Activated CD4-positive, alpha-beta memory T cell treated with anti-CD3 and anti-CD28 coated beads, Interleukin-2, amount 10 ng/mL, durations not matched to agents 7 days and 5 days (primary cell): Measurements from ENCODE around the gene DIAPH1. TPM values are rescaled to one million over a fixed set of nuclear protein-coding genes. Genes with fewer than 3 reads are reported as not detected.

Source experiments
- CTCF ChIA-PET: fragments of 350-600 bp; sonication (Branson Sonifier 250); formaldehyde crosslinking; loops from one replicate; lab custom pipeline; 2021; ENCODE audit warnings: antibody characterized with exemption, inconsistent platforms; lab: Charles Lee
- POLR2A ChIA-PET: fragments of 350-600 bp; sonication (Branson Sonifier 250); formaldehyde crosslinking; loops from one replicate; lab custom pipeline; 2021; ENCODE audit warnings: antibody characterized with exemption; lab: Charles Lee
- DNase-seq: peaks from one replicate; pipeline ENCODE4 v3.0.0-alpha.2; 2020
- H3K27ac Mint-ChIP-seq: one replicate; pipeline ENCODE4 v1.8.0; 2021; ENCODE audit warnings: mild to moderate bottlenecking, mixed read lengths
- H3K27me3 Mint-ChIP-seq: one replicate; pipeline ENCODE4 v1.8.0; 2021; ENCODE audit warnings: mixed read lengths
- H3K36me3 Mint-ChIP-seq: one replicate; pipeline ENCODE4 v1.8.0; 2021; ENCODE audit warnings: low read depth, mixed read lengths
- H3K4me1 Mint-ChIP-seq: one replicate; pipeline ENCODE4 v1.8.0; 2021; ENCODE audit warnings: mixed read lengths
- H3K4me3 Mint-ChIP-seq: one replicate; pipeline ENCODE4 v1.8.0; 2021; ENCODE audit warnings: mild to moderate bottlenecking, mixed read lengths
- H3K9me3 Mint-ChIP-seq: one replicate; pipeline ENCODE4 v1.8.0; 2021; ENCODE audit warnings: mixed read lengths
- total RNA-seq, 2 experiments: library from RNA; stranded (reverse); gene quantifications; one replicate each; pipeline ENCODE4 v1.2.3, GENCODE V29; 2021

DIAPH1 gene
- total RNA-seq, 2 experiments from 2014 or later, result 317 to 323 TPM

GRCh38 chr5:141492168-141492885 is 126.5 kb downstream of the DIAPH1 start:
- Mint-ChIP-seq H3K4me1 (peaks cover 8% of the 10 kb centered on the region), H3K9me3 (no peaks in the 10 kb centered on the region), H3K4me3 (no peak overlapping the region), H3K36me3 (no peaks in the 10 kb centered on the region), H3K27me3 (peaks cover 78% of the 10 kb centered on the region), H3K27ac (no peak overlapping the region)
- no peak for DNase-seq
- ChIA-PET POLR2A (interaction anchor here (1.7 kb wide), 1 partner anchor 172 kb away, joined by 4 read pairs; no protein-coding TSS in a partner anchor), CTCF (interaction anchor here (0.6 to 2.0 kb wide), 5 partner anchors 20 to 75 kb away, joined by 3 to 11 read pairs (median 3); no protein-coding TSS in a partner anchor)

DNA sequence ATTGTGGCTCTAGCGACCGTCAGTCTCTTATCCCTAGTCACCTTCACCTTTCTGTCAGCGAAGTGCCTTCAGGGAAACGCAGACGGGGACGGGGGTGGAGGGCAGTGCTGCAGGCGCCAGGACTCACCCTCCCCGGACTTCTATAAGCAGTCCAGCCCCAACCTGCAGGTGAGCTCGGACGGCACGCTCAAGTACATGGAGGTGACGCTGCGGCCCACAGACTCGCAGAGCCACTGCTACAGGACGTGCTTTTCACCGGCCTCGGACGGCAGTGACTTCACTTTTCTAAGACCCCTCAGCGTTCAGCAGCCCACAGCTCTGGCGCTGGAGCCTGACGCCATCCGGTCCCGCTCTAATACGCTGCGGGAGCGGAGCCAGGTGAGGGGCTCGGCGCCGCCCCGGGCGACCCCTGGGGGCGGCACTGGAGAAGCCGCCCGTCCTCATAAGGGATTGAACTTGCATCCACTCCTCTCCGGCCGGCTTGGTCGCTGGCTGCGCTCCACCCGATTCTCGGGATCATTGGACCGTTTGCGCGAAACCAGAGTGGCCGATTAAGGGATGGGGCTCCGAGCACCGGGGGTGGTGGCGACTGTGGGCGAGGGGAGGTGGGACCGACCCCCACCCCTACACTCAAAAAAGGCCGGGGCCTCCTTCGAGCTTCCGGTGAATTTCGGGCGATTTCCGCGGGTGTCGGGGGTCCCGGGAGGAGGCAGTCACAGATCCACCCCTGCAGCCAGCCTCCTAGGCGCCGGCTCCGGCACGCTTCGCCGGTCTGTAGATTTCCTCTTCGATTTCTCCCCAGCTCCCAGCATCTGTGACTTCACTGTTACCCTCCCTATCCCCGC is 127.3 kb downstream of the DIAPH1 start:
- no peak overlapping the region for H3K4me3 Mint-ChIP-seq
- POLR2A ChIA-PET, result no interaction called here
- H3K9me3 Mint-ChIP-seq, result no peaks in the 10 kb centered on the region
- peaks cover 82% of the 10 kb centered on the region for H3K27me3 Mint-ChIP-seq
- CTCF ChIA-PET, result interaction anchor here (1.0 kb wide), 1 partner anchor 21 kb away, joined by 4 read pairs; no protein-coding TSS in a partner anchor
- H3K36me3 Mint-ChIP-seq, result no peaks in the 10 kb centered on the region
- H3K4me1 Mint-ChIP-seq, result peaks cover 8% of the 10 kb centered on the region
- no peak for DNase-seq
- no peak overlapping the region for H3K27ac Mint-ChIP-seq

DNA sequence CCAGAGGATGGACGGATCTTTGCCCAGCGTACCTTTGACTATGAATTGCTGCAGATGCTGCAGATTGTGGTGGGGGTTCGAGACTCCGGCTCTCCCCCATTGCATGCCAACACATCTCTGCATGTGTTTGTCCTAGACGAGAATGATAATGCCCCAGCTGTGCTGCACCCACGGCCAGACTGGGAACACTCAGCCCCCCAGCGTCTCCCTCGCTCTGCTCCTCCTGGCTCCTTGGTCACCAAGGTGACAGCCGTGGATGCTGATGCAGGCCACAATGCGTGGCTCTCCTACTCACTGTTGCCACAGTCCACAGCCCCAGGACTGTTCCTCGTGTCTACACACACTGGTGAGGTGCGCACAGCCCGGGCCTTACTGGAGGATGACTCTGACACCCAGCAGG is 128.0 kb downstream of the DIAPH1 start:
- H3K27me3 Mint-ChIP-seq, result peaks cover 83% of the 10 kb centered on the region
- ChIA-PET CTCF (no interaction called here), POLR2A (no interaction called here)
- no peaks in the 10 kb centered on the region for H3K9me3 Mint-ChIP-seq
- no peak overlapping the region for H3K4me3 Mint-ChIP-seq
- H3K27ac Mint-ChIP-seq, result no peak overlapping the region
- no peaks in the 10 kb centered on the region for H3K36me3 Mint-ChIP-seq
- peaks cover 8% of the 10 kb centered on the region for H3K4me1 Mint-ChIP-seq
- DNase-seq, result no peak

GRCh38 chr5:141490271-141490670 is 128.5 kb downstream of the DIAPH1 start:
- H3K9me3 Mint-ChIP-seq, result no peaks in the 10 kb centered on the region
- no peak overlapping the region for H3K27ac Mint-ChIP-seq
- ChIA-PET POLR2A (no interaction called here), CTCF (no interaction called here)
- no peak overlapping the region for H3K4me3 Mint-ChIP-seq
- no peak for DNase-seq
- H3K36me3 Mint-ChIP-seq, result no peaks in the 10 kb centered on the region
- H3K27me3 Mint-ChIP-seq, result peaks cover 83% of the 10 kb centered on the region
- H3K4me1 Mint-ChIP-seq, result peaks cover 4% of the 10 kb centered on the region

DNA sequence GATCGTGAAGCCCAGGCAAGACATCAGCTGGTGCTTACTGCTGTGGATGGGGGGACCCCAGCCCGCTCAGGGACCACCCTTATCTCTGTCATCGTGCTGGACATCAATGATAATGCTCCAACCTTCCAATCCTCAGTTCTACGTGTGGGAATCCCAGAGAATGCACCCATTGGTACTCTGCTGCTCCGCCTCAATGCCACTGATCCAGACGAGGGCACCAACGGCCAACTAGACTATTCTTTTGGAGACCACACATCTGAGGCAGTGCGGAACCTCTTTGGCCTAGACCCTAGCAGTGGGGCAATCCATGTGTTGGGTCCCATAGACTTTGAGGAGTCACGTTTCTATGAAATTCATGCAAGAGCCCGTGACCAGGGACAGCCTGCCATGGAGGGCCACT is 129.0 kb downstream of the DIAPH1 start:
- DNase-seq, result no peak
- Mint-ChIP-seq H3K27me3 (peaks cover 84% of the 10 kb centered on the region), H3K4me3 (no peak overlapping the region), H3K4me1 (peaks cover 4% of the 10 kb centered on the region), H3K27ac (no peak overlapping the region), H3K9me3 (no peaks in the 10 kb centered on the region), H3K36me3 (no peaks in the 10 kb centered on the region)
- ChIA-PET CTCF (interaction anchor here (1.0 kb wide), 1 partner anchor 23 kb away, joined by 4 read pairs; no protein-coding TSS in a partner anchor), POLR2A (no interaction called here)

DNA sequence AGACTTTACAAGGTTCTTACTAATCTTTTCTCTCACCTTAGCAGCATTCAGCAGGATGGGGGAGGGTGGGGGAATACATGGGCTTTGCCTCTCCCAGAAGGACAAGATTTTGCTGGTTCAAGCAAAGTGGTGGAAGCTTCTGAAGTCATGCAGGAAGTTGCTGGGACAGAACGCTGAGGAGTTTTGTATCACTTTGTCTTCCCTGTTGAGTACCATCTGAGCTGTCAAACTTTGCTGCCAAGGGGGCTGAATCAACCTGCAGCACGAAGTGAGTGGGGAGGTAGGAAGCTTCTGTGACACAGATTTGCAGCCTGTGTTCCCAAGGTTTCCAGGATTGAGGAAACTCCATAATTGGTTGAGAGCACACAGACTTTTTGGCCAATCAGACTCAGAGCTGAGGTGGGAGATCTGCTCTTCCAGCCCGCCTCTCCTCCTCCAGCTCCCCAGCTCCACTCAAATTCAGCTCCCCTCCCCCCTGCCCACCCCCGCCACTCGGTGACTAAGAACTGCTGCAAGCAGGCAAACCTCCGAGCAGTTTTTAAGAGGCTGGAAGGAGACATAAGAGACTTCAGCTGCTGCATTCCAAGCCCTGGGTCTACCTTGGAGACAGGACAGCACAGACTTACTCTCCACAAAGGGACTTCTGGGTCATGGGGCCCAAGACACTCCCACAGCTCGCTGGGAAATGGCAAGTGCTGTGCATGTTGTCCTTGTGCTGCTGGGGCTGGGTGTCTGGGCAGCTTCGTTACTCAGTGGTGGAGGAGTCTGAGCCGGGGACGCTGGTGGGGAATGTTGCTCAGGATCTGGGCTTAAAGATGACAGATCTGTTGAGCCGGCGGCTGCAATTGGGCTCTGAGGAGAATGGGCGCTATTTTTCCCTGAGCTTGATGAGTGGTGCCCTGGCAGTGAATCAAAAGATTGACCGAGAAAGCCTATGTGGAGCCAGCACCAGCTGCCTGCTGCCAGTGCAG is 129.9 kb downstream of the DIAPH1 start, which contains the start of gene PCDHGC5:
PCDHGC5 (plus strand) TSS at position 491 of the 971 bp plus-strand sequence; CDS start at position 651, 160 bp downstream.
- peaks cover 4% of the 10 kb centered on the region for H3K4me1 Mint-ChIP-seq
- DNase-seq, result no peak
- H3K36me3 Mint-ChIP-seq, result no peaks in the 10 kb centered on the region
- no peak within 1 kb of the TSS for H3K4me3 Mint-ChIP-seq
- H3K27ac Mint-ChIP-seq, result no peak within 1 kb of the TSS
- H3K27me3 Mint-ChIP-seq, result peaks cover 84% of the 10 kb centered on the region
- CTCF ChIA-PET, result interaction anchor here (0.6 to 1.0 kb wide), 2 partner anchors 24 to 966 kb away, joined by 3 to 4 read pairs; no protein-coding TSS in a partner anchor
- POLR2A ChIA-PET, result no interaction called here
- H3K9me3 Mint-ChIP-seq, result no peaks in the 10 kb centered on the region

DNA sequence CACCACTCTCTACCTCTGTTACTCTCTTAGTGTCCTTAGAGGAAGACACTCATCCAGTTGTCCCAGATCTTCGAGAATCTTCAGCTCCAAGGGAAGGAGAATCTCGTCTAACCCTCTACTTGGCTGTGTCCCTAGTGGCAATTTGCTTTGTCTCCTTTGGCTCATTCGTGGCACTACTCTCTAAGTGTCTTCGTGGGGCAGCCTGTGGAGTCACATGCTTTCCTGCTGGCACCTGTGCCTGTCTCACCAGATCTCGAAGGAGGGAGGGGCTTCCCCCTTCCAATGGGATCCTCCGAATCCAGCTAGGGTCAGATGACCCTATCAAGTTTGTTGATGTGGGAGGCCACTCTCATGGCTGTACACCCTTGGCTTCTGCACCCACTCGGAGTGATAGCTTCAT is 131.7 kb downstream of the DIAPH1 start:
- POLR2A ChIA-PET, result no interaction called here
- H3K9me3 Mint-ChIP-seq, result no peaks in the 10 kb centered on the region
- no peak overlapping the region for H3K4me3 Mint-ChIP-seq
- no peaks in the 10 kb centered on the region for H3K36me3 Mint-ChIP-seq
- CTCF ChIA-PET, result interaction anchor here (1.0 kb wide), 1 partner anchor 74 kb away, joined by 3 read pairs; the partner anchor contains the start of gene PCDHGA10
- peaks cover 82% of the 10 kb centered on the region for H3K27me3 Mint-ChIP-seq
- peaks cover 2% of the 10 kb centered on the region for H3K4me1 Mint-ChIP-seq
- DNase-seq, result no peak
- H3K27ac Mint-ChIP-seq, result no peak overlapping the region

DNA sequence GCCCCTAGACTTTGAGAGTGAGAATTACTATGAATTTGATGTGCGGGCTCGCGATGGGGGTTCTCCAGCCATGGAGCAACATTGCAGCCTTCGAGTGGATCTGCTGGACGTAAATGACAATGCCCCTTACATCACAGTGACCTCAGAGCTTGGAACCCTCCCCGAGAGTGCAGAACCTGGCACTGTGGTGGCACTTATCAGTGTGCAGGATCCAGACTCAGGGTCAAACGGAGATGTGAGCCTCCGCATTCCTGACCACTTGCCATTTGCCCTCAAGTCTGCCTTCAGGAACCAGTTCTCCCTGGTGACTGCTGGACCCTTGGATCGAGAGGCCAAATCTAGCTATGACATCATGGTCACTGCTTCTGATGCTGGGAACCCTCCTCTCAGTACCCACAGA is 132.7 kb downstream of the DIAPH1 start:
- no peak overlapping the region for H3K4me3 Mint-ChIP-seq
- no peaks in the 10 kb centered on the region for H3K36me3 Mint-ChIP-seq
- POLR2A ChIA-PET, result no interaction called here
- no peak for DNase-seq
- H3K9me3 Mint-ChIP-seq, result no peaks in the 10 kb centered on the region
- H3K27ac Mint-ChIP-seq, result no peak overlapping the region
- peaks cover 78% of the 10 kb centered on the region for H3K27me3 Mint-ChIP-seq
- CTCF ChIA-PET, result no interaction called here
- no peaks in the 10 kb centered on the region for H3K4me1 Mint-ChIP-seq

GRCh38 chr5:141485321-141486055 is 133.3 kb downstream of the DIAPH1 start:
- CTCF ChIA-PET, result no interaction called here
- H3K4me3 Mint-ChIP-seq, result no peak overlapping the region

DNA sequence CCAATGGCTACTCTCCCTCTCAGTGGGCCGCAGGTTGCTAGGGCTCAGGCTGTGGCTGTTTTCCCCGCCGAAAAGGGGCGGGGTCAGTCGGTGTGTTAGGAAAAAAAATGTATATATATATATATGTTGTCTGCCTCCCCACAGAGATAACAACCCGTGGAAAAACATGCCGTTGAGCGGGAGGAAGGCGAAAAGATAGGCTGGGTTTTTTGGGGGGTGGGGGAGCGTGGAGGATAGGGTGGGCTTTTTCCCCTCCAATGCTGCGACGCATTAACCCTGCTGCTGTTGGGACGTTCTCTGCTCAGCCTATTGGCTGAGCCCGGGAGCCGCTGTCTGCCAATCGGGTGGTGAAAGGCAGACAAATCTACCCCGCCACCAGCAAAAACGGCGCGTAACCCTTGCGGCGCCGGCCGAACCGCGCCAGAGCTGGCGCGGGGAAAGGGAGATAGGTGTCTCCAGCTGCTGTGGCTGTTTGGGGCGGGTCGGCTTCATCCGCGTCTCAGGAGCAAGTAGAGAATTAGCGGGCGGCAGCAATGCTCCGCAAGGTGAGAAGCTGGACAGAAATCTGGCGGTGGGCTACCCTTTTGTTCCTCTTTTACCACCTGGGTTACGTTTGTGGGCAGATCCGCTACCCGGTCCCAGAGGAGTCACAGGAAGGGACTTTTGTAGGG is 134.0 kb downstream of the DIAPH1 start, which contains the start of gene PCDHGC4:
PCDHGC4 (plus strand) TSS at position 390 of the 671 bp plus-strand sequence; CDS start at position 534, 144 bp downstream.
- no peaks in the 10 kb centered on the region for H3K9me3 Mint-ChIP-seq
- POLR2A ChIA-PET, result interaction anchor here (1.0 kb wide), 1 partner anchor 26 kb away, joined by 3 read pairs; no protein-coding TSS in a partner anchor
- no peak within 1 kb of the TSS for H3K27ac Mint-ChIP-seq
- H3K4me3 Mint-ChIP-seq, result no peak within 1 kb of the TSS
- no peak for DNase-seq
- CTCF ChIA-PET, result interaction anchor here (0.7 to 1.4 kb wide), 3 partner anchors 28 to 115 kb away, joined by 3 to 6 read pairs (median 3); partner anchors contain the start of genes PCDHGA12 and PCDHGB3
- H3K36me3 Mint-ChIP-seq, result no peaks in the 10 kb centered on the region
- H3K4me1 Mint-ChIP-seq, result no peaks in the 10 kb centered on the region
- H3K27me3 Mint-ChIP-seq, result peaks cover 76% of the 10 kb centered on the region

More at GRCh38 chr5:141485321-141486055, 133.3 kb downstream of the DIAPH1 start:
- no peaks in the 10 kb centered on the region for H3K9me3 Mint-ChIP-seq
- DNase-seq, result no peak
- peaks cover 78% of the 10 kb centered on the region for H3K27me3 Mint-ChIP-seq
- H3K36me3 Mint-ChIP-seq, result no peaks in the 10 kb centered on the region
- POLR2A ChIA-PET, result no interaction called here
- H3K4me1 Mint-ChIP-seq, result no peaks in the 10 kb centered on the region
- no peak overlapping the region for H3K27ac Mint-ChIP-seq

DNA sequence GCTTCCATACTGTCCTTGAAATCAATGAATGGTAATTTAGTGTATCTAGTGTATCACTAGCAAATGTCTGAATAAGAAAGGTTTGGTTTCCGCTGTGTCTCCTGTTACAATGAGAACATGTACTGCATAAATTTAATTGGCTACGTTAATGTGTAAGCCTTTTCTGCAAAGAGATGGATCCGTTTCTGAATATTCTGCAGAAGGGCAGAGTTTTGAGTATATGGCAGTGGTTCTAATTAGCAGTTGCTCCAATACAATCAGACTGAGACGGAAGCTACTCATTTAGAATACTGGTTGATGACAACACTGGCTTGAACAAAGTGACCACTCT is 134.5 kb downstream of the DIAPH1 start:
- POLR2A ChIA-PET, result interaction anchor here (1.0 kb wide), 1 partner anchor 26 kb away, joined by 3 read pairs; no protein-coding TSS in a partner anchor
- Mint-ChIP-seq H3K27ac (no peak overlapping the region), H3K4me3 (no peak overlapping the region), H3K36me3 (no peaks in the 10 kb centered on the region), H3K9me3 (no peaks in the 10 kb centered on the region), H3K27me3 (peaks cover 78% of the 10 kb centered on the region), H3K4me1 (no peaks in the 10 kb centered on the region)
- CTCF ChIA-PET, result interaction anchor here (0.7 to 1.4 kb wide), 3 partner anchors 28 to 114 kb away, joined by 3 to 6 read pairs (median 3); partner anchors contain the start of genes PCDHGA12 and PCDHGB3
- DNase-seq, result no peak
